ENCODE results near the gene GNG2. TPM values are rescaled to one million over a fixed set of nuclear protein-coding genes. Genes with fewer than 3 reads are reported as not detected.

GNG2 gene
- polyA plus RNA-seq, 12 donors: 43.6 to 86.3 (median 63.1) TPM; not detected in 1

GRCh38 chr14:52015411-52016030 is 155.1 kb downstream of the GNG2 start:
- DNase-seq: no peak

GRCh38 chr14:52018252-52018651 is 157.8 kb downstream of the GNG2 start:
- DNase-seq: no peak

DNA sequence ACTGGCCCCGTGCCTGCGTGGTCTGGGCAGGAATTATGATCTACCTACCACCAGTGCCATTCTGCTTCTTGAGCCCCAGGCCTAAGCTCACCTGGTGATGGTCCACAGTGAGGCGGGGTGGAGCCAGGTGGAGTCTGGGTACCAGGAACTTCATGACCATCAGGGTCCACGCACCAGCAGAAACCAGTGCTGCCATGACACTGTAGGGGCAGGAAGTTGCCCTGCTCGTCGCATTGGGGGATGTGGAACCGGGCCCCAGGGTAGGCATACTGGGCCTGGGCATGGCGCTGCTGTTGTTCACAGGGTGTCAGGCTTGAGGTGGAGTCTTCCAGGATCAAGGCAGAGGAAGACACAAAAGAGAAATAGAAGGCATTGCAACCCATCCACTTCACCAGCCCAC is 158.6 kb downstream of the GNG2 start:
- no peak for DNase-seq

Other genes starting within 250 kb of the GNG2 start
- gene FRMD6, start 208.7 kb upstream of the GNG2 start, polyA plus RNA-seq (ENCODE audit: insufficient read length in 12 of 12): 10 to 100 TPM in 11 of 12 donors, not detected in 1; 16.4 to 53.5 (median 30.2) TPM
- 100 to 1,000 TPM in 11 of 12 donors, not detected in 1; 215 to 313 (median 243) TPM for gene RTRAF, start 128.9 kb downstream of the GNG2 start, polyA plus RNA-seq (ENCODE audit: insufficient read length in 12 of 12)
- 100 to 1,000 TPM in 6 of 12 donors, 10 to 100 TPM in 5, not detected in 1; 77.8 to 134 (median 103) TPM for gene NID2, start 208.4 kb downstream of the GNG2 start, polyA plus RNA-seq (ENCODE audit: insufficient read length in 12 of 12)